Stimulated activated CD8-positive, alpha-beta memory T cell treated with anti-CD3 and anti-CD28 coated beads, Interleukin-12 subunit alpha, Interleukin-12 subunit beta, amount 100 ng/mL, for 4 hours (primary cell): Measurements from ENCODE around the gene SLC6A3.
"Not testable (repeated sequence)": the region's sequence is repeated elsewhere in the genome, so short reads cannot be mapped to it uniquely, and the experiment has no call there.

Experiments used
- DNase-seq: peaks from one replicate; pipeline ENCODE4 v3.0.0-alpha.2; 2020; ENCODE audit warnings: low read depth

The SLC6A3 gene

DNA sequence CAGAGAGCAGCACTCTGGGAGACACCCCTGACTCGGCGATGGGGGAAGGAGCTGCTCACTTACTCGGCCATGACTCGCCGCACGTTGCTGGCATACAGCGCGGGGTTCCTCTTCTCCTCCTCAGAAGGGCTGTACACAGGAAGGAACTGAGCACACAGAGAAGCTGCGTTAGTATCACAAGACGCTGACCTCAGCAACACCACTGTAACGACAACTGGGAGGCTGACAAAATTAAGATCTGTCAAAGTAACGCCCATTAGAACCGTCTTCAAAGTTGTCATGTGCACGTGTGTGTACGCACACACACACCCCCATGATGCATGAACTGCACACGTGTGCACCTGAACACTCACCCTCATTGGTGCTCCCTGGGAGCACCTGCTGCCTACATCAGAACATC, 32.1 kb upstream of the SLC6A3 start:
- DNase-seq = no peak

DNA sequence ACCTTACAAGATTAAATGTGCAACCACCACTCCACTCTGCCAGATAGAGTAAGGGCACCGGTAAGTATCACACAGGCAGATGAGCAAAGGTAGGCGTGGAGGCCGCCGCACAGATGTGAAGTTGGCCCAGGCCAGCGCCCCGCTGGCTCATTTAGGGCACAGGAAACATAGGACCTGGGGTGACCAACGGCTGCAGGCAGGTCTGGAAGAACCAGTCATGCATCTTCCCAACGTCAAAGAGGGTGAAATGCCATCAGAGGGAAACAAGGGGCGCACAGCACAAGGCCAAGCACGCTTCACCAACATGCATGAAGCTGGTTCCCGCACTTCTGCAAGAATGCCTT, 31.7 kb upstream of the SLC6A3 start:
- no peak for DNase-seq

DNA sequence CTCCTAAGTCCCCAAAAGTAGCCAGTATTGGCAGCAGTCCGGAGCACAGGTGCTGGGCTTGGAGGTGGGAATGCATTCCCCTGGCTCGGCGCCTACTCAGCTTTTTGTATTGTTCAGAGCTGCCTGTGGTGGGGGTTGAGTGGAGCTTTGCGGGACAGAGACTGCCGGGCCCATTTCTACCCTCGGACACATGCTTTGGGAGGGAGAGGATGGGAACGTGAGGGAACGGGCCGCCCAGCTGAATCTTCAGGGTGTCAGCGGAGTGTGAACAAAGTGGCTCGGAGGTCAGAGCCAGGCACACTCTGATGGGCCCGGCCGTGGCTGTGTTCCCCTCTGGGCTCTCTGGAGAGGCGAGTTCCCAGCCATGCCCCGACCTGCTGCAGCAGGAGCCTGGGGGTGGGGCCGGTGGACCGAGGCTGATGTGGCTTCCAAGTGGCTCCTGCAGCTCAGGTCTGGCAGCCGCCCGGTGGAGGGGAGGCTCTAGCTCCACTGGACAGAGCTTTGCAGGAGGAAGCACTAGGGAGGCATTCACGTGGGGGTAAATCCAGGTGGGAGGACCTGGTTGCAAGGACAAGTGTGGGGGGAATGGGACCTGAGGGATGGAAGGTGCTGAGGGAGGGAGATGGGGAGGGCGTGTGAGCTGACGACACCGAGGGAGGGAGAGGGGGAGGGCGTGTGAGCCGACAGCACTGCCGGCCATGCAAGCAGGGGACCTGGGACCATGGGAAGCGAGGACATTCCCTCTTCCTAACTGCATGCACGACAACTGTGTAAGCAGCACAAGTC, 31.1 kb upstream of the SLC6A3 start:
- no peak for DNase-seq

DNA sequence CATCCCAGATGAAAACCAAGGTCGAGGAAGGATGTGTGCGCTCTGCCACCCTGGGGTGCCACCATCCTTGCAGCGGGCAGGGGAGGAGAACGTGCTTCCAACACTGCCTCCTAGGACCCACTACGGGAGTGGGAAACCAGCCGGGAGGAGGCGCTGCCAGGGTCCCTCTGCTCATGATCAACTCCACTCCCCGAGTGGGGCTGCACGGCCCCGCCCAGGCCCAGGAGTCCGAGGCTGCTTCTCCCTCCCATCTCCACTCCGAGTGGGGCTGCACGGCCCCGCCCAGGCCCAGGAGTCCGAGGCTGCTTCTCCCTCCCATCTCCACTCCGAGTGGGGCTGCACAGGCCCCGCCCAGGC, 30.3 kb upstream of the SLC6A3 start:
- not testable (repeated sequence) for DNase-seq

DNA sequence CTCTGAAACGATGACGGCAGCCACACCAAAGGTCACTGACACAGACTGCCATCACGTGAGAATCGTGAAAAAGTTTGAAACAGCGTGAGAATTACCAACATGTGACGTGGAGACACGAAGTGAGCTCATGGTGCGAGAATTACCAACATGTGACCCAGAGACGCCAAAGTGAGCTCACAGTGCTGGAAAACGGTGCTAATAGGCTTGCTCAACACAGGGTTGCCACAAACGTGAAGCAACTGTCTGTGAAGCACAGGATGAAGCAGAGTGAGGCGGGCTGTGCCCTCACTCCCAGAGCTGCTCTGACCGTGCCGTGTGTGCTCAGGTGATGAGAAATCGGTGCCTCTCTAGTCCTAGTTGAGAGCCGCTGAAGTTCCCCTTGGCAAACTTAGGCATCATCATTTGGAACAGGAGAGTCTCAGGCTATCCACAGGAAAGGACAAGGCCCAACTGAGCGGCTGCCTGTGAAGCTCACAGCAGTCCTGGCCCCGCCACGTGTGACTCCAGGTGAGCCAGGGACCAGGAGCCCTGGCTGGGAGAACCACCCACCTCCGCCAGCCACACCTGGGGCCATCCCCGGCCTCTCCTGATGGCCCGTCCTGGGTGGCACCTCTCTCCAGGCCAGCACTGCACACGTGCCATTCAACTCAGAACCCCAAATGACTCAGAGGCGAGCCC, 29.8 kb upstream of the SLC6A3 start:
- no peak for DNase-seq

DNA sequence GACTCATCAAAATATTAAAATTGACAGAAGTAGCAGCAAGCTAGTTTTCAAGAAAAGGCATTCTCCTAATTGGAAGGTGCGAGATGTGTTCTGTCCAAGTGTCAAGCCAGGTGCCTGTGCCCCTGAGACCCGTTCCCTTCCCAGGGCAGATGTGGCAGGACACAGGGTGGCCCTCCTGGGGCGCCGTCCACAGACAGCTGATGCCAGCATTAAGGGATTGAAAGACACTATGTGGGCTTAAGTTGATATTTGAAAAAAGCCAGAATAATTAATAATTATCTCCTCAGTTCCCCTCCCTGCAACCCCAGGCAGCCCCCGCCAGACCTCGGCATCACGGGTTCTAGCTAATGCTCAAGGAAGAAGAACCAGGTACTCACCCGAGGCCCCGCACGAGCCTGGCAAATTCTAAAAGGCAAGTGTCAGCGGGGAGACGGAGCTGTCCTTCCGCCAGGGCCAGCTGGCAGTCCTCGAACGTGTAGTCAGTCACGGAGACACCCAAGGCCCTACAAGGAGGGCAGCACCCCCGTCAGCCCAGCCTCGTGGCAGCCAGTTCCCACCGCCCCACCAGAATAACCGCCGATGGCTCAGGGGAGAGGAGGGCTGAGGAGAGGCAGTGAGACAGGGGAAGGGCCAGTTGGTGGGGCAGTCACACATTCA, 29.1 kb upstream of the SLC6A3 start:
- DNase-seq = no peak

DNA sequence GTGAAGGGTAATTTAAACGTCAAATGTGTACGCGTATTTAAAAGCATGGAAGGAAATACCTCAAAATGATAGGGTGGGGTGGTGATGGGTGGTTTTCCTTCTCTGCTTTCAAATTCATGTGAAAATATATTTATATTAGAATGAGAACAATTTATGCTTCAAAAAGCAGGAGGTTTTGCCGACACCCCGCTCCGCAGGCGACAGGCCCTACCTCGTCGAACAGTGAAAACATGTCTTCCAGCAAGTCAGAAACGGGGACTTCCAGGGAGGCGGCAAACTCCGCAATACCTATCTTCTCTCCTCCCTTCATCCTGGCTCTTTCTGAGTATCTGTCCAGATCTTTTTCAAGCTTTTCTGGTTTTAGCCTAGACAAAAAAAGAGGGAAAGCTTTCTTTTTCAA, 28.5 kb upstream of the SLC6A3 start:
- no peak for DNase-seq

DNA sequence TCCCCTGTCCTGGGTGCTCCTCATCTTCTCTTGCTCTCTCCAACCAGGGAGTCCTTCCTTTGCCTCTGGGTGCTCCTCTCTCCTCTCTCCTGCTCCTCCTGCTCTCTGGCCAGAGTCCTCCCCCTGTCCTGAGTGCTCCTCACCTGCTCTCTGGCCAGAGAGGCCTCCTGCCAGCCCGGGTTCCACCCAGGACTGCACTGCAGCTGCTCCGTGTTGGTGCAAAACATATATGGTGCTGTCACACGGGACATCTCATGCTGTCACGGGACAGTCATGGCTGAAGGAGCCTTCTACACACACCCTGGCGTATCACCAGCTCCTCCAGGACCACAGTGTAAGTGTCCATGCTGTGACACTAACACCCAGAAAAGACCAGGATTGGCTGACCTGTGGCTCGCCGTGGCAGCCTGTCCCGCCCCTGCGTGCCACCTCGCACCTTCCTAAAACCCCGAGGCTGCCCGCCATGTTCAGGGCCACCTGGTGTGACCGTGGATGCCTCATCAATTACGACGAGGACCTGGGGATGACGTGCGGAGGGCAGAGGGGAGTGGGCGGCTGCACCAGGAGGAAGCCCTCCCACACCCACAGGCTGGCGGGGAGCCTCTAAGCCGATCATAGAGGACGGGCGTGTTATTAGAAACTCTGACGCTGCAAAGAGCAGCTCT, 27.9 kb upstream of the SLC6A3 start:
- DNase-seq = no peak

DNA sequence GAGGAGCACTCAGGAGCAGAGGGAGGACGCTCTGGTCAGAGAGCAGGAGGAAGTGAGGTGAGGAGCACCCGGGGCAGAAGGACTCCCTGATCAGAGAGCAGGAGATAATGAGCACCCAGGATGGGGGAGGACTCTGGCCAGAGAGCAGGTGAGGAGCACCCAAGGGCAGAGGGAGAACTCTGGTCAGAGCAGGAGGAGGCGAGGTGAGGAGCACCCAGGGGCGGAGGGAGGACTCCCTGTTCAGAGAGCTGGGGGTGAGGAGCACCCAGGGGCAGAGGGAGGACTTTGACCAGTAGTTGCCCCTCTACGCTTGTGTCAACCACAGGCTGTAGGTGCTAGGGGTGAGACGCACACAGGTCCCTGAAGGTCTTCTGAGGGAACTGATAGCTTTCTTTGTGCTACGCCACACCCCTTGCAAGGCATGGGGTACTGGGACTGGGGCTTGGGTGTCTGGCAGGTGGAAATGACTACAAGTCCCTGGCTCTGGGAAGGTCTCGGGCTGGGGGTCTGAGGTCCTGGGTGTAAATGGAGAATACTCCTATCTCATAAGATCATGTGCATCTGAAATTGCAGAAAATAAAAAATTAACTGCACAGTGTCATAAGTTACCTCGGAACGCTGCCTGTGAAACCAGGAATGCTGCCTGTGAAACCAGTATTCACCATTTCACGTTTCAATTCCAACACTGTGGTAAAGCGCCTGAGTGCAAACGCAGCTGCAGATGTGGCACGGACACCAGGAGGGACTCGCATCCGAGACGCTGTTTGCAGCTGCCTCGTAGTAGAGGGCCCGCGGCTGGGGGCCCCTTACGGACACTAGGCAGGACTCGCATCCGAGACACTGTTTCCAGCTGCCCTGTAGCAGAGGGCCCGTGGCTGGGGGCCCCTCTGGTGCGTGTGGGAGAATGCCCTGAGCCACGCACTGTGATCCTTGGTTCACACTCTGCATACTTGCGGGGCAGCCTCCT, 27.0 kb upstream of the SLC6A3 start:
- DNase-seq = no peak

DNA sequence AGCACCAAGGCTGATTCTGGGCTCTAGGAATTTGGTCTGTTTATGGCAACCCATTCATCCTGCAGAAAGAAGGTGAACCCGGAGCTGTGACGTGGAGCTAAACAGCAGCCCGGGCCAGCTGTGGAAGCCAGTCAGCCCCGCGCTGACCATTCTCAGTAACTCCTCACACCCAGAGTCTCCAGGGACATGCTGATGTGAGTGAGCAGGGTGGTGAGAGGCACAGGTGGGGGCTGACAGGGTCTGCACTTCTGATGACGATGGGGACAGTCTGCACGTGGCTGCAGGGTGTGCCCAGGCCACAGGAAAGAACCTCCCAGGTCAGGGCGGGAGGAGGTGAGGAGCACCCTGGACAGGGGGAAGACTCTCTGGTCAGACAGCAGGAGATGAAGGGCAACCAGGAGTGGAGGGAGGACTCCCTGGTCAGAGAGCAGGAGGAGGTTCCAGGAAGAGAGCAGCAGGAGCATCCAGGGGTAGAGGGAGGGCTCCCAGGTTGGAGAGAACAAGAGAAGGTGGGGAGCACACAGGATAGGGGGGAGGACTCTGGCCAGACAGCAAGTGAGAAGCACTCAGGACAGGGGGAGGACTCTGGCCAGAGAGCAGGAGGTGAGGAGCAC, 26.1 kb upstream of the SLC6A3 start:
- no peak for DNase-seq

DNA sequence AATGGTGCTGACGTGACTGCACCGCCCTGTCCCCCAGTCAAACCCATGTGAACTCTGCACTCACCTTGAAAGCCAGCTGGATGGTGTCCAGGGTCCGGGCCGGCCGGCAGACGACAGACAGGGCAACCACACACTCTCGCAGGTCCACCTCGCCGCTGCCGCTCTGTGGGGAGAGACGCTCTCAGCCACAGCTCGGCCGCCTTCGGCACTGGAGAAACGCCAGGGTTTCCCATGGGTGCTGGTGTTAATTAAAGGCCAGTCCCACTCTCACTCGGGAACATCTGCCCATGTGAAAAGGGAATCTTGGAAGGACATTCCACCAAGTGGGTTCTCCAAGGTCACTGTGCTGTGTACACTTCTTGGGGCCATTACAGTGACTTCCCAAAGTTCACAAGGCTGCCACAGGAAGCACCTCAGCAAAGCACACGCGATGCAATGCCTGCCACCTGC, 25.5 kb upstream of the SLC6A3 start:
- DNase-seq = no peak

DNA sequence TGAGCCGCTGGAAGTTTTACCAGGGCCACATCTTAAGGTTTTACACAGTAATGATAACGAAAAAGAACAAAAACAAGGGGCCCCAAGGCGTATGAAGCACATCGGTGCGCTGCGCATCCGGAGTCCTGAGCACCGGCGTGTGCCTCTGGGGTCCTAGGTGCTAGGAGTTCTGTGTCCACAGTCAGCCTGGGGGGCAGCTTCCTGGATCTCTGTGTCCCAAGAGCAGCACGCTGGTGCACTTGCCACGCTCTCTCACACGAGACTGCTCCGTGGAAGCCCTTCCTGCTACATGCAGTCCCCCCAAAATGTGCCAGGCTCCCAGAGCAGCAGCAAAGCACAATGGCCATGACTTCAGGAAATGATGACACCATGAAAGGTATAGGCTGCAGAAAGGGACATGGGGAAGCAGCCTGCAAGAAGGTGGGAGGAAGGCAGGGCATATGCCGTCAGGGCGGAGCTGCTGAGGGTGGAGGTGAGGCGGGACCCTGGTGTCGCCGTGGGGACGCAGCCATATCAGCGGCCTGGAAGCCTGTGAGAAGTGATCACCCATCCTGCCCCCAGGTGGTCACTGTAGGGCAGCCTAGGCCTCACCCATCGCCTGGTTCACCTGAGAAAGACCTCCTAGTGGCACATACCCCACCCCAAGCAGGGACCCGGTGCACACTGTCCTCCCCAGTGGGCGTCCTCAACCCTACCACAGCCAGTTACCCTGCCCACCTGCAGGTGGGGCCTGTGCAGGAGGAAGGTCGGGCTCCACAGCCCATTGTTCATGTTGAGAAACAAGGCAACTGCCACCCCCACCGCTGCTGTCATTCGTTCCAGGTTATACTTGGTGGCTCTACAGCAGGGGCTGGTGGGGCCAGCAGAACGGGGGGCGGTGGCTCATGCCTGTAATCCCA, 23.6 kb upstream of the SLC6A3 start:
- no peak for DNase-seq

DNA sequence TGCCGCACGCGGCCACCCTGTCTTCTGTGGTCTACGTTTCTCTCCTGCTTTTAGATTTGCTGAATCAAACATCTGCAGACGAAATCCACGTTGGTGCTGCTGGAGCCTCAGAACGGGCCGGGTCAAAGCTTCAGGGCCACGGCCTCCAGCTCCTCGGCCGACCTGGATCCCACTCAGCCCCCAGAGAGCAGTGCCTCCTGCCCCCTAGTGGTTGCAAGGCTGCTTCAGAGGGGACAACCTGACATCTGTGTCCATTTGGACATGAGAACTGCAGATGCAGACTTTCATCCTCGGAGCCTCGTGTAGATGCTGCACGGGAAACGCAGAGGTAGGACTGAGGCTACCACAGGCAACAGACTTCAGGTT, 23.0 kb upstream of the SLC6A3 start:
- DNase-seq = no peak

DNA sequence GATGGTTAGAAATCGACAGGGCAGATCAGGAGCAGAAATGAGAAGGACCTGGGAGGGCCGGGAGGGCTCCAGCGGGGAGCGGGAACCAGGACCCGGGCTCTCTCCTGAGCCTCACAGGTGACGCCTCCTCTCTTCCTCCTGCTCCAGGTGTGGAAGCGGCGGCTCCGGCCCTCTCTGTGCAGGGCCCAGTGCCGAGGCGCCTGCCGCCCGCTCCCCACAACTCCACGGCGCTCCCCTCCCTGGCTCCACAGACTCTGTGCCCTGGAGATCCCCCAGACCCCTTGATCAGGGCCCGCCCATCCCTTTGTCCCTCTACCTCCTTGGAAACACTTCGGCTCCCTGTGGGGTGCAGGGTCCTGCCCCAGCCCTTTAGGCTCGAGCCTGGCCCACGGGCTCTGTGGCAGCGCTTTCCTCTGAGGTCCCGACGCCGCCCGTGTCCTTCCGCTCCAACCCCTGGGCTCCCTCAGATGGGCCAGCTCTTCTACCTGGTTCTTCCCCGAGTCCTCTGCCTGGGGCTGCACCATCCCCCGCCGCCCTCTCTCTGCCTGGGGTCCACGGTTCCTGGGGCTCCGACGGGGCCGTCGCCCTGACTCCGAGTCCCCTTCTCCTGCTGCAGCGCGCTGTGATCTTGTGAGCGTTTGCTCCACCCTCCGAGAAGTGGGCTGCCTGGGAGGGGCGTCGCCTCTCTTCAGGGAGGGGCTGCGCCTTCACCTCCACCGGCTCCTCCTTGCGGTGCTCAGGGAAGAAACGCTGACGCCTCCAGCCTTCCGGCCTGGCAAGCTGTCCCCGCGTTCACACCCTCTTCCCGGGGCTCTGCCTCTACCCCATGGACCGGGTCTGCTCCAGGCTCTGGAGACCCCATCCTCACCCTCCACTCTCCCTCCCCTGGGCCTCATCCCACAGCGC, 22.4 kb upstream of the SLC6A3 start:
- DNase-seq = no peak

DNA sequence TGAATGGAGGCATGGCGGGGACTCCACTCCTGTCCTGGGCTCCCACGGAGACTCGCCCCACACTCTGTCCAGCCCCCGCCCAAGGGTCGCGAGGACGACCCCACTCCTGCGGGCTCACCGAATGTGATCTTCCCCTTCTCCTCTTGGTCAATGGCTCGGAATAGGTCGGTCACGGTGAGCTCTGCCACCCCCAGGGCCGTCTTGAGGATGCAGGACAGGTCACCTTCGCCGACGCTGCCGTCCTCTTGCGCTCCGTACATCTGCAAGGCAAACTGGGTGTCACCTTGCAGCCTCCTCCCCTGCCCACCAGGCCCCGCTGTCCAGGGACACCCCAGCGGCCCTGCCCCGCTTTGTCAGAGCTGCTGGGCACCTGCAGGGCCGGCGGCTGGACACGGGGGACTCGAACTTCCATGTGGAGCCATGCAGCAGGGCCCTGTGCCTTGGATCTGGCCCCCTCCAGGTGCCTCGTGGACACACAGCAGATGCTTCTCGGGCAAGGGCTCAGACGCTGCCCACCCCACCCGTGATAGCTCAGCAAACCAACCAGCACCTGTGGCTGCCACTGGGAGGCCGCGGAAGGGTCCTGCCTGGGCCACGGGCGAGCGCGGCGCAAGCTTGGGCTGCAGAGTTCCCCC, 21.5 kb upstream of the SLC6A3 start:
- DNase-seq = no peak

DNA sequence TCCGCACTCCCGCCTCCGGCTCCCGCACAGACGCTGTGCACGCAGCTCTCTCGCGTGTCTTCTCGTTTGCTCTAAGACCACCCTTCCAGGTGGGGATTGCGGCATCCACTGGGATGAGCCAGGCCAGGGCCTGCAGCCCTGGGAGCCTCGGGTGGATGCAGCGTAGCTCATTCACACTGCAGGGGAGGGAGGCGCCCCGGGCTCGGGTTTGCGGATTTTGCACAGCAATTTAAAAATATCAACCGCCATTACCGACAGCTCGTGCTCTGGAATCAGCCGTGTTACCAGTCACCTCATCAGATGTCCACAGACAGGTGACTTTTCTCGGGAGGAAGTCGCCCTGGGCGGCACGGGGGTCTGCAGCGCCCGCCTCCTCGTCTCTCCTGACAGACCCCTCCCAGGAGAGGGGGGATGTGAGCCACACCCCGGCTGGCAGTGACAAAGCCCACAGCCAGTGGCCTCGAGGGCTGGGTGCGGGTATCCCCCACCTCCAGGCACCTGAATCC, 20.8 kb upstream of the SLC6A3 start:
- no peak for DNase-seq

DNA sequence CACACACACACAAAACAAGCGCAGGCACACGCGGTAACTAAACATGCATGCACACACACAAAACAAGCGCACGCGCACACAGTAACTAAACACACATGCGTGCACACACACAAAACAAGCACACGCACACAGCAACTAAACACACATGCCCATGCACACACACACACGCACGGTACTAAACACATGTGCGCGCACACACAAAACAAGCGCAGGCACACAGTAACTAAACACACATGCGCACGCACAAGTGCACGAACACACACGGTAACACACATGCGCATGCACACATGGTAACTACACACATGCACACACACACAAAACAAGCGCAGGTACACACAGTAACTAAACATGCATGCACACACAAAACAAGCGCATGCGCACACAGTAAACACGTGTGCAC, 19.9 kb upstream of the SLC6A3 start:
- DNase-seq = no peak

DNA sequence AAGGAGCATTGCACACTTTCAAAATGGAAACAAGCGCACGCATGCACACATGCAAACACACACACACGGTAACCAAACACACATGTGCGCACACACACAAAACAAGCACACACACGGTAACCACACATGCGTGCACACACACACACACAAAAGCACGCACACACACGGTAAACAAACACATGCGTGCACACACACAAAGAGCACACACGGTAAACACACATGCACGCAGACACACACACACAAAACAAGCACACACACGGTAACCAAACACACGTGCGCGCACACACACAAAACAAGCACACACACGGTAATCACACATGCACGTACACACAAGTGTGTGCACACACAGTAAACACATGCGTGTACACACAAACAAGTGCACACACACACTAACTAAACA, 19.3 kb upstream of the SLC6A3 start:
- DNase-seq = no peak

DNA sequence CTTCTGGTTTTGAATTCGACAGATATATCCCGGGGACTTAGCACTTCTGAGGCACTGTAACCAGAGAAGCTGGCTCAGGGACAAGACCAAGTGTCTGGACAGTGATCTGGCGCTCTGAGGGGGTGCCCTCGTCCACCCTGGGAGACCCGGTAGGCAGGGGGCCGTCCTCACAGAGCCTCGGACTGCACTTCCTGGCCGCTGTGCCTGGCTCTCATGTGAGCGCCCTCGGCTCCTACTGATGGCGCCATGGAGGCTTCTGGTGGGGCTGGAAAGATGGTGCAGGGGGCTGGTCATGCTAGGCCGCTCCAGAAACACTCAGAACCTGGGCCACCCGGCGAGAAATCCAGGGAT, 18.8 kb upstream of the SLC6A3 start:
- no peak for DNase-seq
